Measurements from ENCODE around the gene GET3. TPM values are rescaled to one million over a fixed set of nuclear protein-coding genes. Genes with fewer than 3 reads are reported as not detected.

Gene GET3
- total and polyA plus RNA-seq, 2 of the 13 experiments (the other 11 are each of a cell fraction or from before 2014, with no cell fraction given), result 57.7 to 59.4 TPM

DNA sequence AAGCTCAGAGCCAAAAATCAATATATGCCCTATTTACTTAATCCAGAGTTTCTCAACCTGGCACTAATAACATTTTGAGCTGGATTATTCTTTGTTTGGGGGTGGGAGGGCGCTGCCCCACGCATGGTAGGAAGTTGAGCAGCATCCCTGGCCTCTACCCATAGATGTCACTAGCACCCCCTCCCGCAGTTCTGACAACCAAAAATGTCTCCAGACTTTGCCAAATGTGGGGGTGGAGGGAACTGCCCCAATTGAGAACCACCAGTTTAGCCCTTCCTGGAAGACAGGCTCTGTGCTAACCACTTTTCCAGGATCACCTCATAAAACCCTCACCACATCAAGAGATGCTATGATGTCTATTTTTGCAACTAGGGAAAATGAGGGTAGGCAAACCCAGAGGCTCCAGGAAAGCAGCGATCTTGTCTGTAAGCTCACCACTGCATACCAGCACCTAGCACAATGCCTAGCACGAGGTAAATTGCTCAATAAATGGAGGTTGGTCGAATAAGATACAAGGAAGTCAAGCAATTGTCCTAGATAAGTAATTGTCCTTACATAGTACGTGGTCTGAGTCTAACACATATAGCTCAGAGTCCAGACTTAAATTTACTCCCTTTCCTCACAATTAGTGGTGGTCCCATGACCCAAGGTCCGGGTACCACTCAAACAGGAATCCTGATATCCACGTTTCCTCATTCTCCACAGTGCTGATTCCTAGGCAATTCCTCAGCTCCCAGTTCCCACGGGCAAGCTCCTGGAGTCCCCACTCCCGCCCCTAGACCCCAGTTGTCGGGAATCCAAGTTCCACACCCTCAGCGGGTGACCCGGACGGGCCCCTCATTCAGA, 3.7 kb upstream of the GET3 start (continued):
- TF ChIP-seq ZNF550 (CRISPR knock-in tag; IDR thresholded peaks at IDR 0.05; ENCODE audit: borderline replicate concordance) (no peak), ZBTB7B (CRISPR knock-in tag; IDR thresholded peaks at IDR 0.05) (no peak), HOXA9 (CRISPR knock-in tag; IDR thresholded peaks at IDR 0.05; ENCODE audit: borderline replicate concordance) (no peak), ZNF33B (CRISPR knock-in tag; IDR thresholded peaks at IDR 0.05) (no peak), KAT2B (IDR thresholded peaks at IDR 0.05; ENCODE audit: borderline replicate concordance, low read depth, low read length) (no peak), ZNF747 (CRISPR knock-in tag; IDR thresholded peaks at IDR 0.05; ENCODE audit: borderline replicate concordance) (no peak), BORCS8-MEF2B (CRISPR knock-in tag; IDR thresholded peaks at IDR 0.05) (no peak), ELF3 (CRISPR knock-in tag; IDR thresholded peaks at IDR 0.05) (no peak), THYN1 (CRISPR knock-in tag; IDR thresholded peaks at IDR 0.05; ENCODE audit: borderline replicate concordance, low read depth) (no peak), AGO2 (optimal IDR thresholded peaks at IDR 0.05; ENCODE audit: low read depth, low read length) (no peak), KLF15 (CRISPR knock-in tag; IDR thresholded peaks at IDR 0.05; ENCODE audit: borderline replicate concordance) (no peak; the same call in 1 of the 2 replicates), TMF1 (CRISPR knock-in tag; IDR thresholded peaks at IDR 0.05; ENCODE audit: low read depth) (0 out of 2 replicates have a peak, but pooled peaks have one; percentile 9), CAMTA2 (CRISPR knock-in tag; IDR thresholded peaks at IDR 0.05; ENCODE audit: borderline replicate concordance) (no peak), HNF4A (CRISPR knock-in tag; IDR thresholded peaks at IDR 0.05) (peak; percentile 52), MBNL3 (CRISPR knock-in tag; conservative IDR thresholded peaks at IDR 0.05) (no peak), NCOA5 (CRISPR knock-in tag; IDR thresholded peaks at IDR 0.05) (no peak), ZMYM4 (CRISPR knock-in tag; IDR thresholded peaks at IDR 0.05) (no peak), ZFP36 (IDR thresholded peaks at IDR 0.05; ENCODE audit: borderline replicate concordance, low read depth, low read length, partially characterized antibody) (no peak), ZC3H13 (CRISPR knock-in tag; IDR thresholded peaks at IDR 0.05) (no peak), ZNF790 (CRISPR knock-in tag; IDR thresholded peaks at IDR 0.05; ENCODE audit: borderline replicate concordance) (no peak)
- TF ChIP-seq, protein P1, sequence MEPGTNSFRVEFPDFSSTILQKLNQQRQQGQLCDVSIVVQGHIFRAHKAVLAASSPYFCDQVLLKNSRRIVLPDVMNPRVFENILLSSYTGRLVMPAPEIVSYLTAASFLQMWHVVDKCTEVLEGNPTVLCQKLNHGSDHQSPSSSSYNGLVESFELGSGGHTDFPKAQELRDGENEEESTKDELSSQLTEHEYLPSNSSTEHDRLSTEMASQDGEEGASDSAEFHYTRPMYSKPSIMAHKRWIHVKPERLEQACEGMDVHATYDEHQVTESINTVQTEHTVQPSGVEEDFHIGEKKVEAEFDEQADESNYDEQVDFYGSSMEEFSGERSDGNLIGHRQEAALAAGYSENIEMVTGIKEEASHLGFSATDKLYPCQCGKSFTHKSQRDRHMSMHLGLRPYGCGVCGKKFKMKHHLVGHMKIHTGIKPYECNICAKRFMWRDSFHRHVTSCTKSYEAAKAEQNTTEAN (CRISPR knock-in tag; conservative IDR thresholded peaks at IDR 0.05), result 0 out of 2 replicates have a peak, but pooled peaks have one; percentile 7
- TF ChIP-seq, protein P2, sequence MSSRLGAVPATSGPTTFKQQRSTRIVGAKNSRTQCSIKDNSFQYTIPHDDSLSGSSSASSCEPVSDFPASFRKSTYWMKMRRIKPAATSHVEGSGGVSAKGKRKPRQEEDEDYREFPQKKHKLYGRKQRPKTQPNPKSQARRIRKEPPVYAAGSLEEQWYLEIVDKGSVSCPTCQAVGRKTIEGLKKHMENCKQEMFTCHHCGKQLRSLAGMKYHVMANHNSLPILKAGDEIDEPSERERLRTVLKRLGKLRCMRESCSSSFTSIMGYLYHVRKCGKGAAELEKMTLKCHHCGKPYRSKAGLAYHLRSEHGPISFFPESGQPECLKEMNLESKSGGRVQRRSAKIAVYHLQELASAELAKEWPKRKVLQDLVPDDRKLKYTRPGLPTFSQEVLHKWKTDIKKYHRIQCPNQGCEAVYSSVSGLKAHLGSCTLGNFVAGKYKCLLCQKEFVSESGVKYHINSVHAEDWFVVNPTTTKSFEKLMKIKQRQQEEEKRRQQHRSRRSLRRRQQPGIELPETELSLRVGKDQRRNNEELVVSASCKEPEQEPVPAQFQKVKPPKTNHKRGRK (CRISPR knock-in tag; IDR thresholded peaks at IDR 0.05), result no peak
- TF ChIP-seq, protein P3, sequence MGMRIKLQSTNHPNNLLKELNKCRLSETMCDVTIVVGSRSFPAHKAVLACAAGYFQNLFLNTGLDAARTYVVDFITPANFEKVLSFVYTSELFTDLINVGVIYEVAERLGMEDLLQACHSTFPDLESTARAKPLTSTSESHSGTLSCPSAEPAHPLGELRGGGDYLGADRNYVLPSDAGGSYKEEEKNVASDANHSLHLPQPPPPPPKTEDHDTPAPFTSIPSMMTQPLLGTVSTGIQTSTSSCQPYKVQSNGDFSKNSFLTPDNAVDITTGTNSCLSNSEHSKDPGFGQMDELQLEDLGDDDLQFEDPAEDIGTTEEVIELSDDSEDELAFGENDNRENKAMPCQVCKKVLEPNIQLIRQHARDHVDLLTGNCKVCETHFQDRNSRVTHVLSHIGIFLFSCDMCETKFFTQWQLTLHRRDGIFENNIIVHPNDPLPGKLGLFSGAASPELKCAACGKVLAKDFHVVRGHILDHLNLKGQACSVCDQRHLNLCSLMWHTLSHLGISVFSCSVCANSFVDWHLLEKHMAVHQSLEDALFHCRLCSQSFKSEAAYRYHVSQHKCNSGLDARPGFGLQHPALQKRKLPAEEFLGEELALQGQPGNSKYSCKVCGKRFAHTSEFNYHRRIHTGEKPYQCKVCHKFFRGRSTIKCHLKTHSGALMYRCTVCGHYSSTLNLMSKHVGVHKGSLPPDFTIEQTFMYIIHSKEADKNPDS (CRISPR knock-in tag; IDR thresholded peaks at IDR 0.05), result no peak
- TF ChIP-seq, protein P4, sequence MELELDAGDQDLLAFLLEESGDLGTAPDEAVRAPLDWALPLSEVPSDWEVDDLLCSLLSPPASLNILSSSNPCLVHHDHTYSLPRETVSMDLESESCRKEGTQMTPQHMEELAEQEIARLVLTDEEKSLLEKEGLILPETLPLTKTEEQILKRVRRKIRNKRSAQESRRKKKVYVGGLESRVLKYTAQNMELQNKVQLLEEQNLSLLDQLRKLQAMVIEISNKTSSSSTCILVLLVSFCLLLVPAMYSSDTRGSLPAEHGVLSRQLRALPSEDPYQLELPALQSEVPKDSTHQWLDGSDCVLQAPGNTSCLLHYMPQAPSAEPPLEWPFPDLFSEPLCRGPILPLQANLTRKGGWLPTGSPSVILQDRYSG (CRISPR knock-in tag; IDR thresholded peaks at IDR 0.05), result peak; percentile 27; the same call in 1 of the 2 replicates

Measured in HepG2 (cell line).